Caco-2 (cell line): ENCODE results near the gene CHPF2. TPM values are rescaled to one million over a fixed set of nuclear protein-coding genes. Genes with fewer than 3 reads are reported as not detected.

Experiments used
- BruUV-seq: library from RNA; stranded (reverse); fragments of 400-500 nt; replicated peaks from 2 replicates; lab custom pipeline; 2021; lab: Mats Ljungman, UMichigan
- CTCF ChIA-PET: fragments of 300-600 bp; sonication (Branson Sonifier 250); formaldehyde crosslinking; loops from one replicate; lab custom pipeline; 2022; ENCODE audit warnings: antibody characterized with exemption; lab: Charles Lee
- POLR2A ChIA-PET: fragments of 300-600 bp; sonication (Branson Sonifier 250); formaldehyde crosslinking; loops from one replicate; lab custom pipeline; 2022; ENCODE audit warnings: antibody characterized with exemption; lab: Charles Lee
- DNase-seq, 2 experiments: peaks; one replicate each; pipeline versions ENCODE4 v3.0.0 to v3.0.0-alpha.2; 2020 to 2022
- H3K27me3 ChIP-seq: replicated peaks from 2 replicates; pipeline ENCODE4 v1.6.0; 2011; ENCODE audit warnings: low read length; ENCODE audit not compliant: control insufficient read depth, insufficient read depth
- H3K36me3 ChIP-seq: 2 replicates; pipeline ENCODE4 v1.5.1; 2011; ENCODE audit warnings: low read length; ENCODE audit not compliant: control insufficient read depth, insufficient read depth
- H3K4me1 ChIP-seq: fragments of 250-450 bp; sonication (Bioruptor Pico); 2 replicates; pipeline ENCODE4 v1.5.1; 2020; ENCODE audit warnings: mild to moderate bottlenecking
- H3K4me3 ChIP-seq: 2 replicates; pipeline ENCODE4 v1.5.1; 2011; ENCODE audit warnings: low read depth, mild to moderate bottlenecking, control low read depth, low read length
- H3K9me3 ChIP-seq: fragments of 250-450 bp; sonication (Bioruptor Pico); 2 replicates; pipeline ENCODE4 v1.5.1; 2020; ENCODE audit warnings: mild to moderate bottlenecking, moderate library complexity
- H3K27ac Mint-ChIP-seq: one replicate; pipeline ENCODE4 v1.8.0; 2022; ENCODE audit warnings: mixed read lengths; ENCODE audit not compliant: unreplicated experiment
- H3K27me3 Mint-ChIP-seq: one replicate; pipeline ENCODE4 v1.8.0; 2022; ENCODE audit warnings: mixed read lengths; ENCODE audit not compliant: insufficient read depth, unreplicated experiment
- H3K36me3 Mint-ChIP-seq: one replicate; pipeline ENCODE4 v1.8.0; 2022; ENCODE audit warnings: mild to moderate bottlenecking, mixed read lengths; ENCODE audit not compliant: insufficient read depth, unreplicated experiment
- H3K4me1 Mint-ChIP-seq: one replicate; pipeline ENCODE4 v1.8.0; 2022; ENCODE audit warnings: low read depth, mixed read lengths; ENCODE audit not compliant: unreplicated experiment
- H3K4me3 Mint-ChIP-seq: one replicate; pipeline ENCODE4 v1.8.0; 2022; ENCODE audit warnings: mild to moderate bottlenecking, moderate library complexity, mixed read lengths; ENCODE audit not compliant: unreplicated experiment
- H3K9me3 Mint-ChIP-seq: one replicate; pipeline ENCODE4 v1.8.0; 2022; ENCODE audit warnings: mixed read lengths; ENCODE audit not compliant: unreplicated experiment
- CTCF ChIP-seq, 2 experiments: fragments of 200-600 bp in 1 of 2; IDR thresholded peaks; 1 replicate in 1 of 2; 2 replicates in 1 of 2; pipeline versions ENCODE4 v1.5.1 to v1.8.0; 2011 to 2022; ENCODE audit warnings: antibody characterized with exemption in 1 of 2, control low read depth in 1 of 2, inconsistent platforms in 1 of 2, low read depth in 1 of 2, low read length in 1 of 2, mild to moderate bottlenecking in 1 of 2, moderate library complexity in 1 of 2; ENCODE audit not compliant: insufficient read depth in 1 of 2, severe bottlenecking in 1 of 2, unreplicated experiment in 1 of 2
- intact Hi-C: fragments of 100-400 bp; cut with micrococcal nuclease; formaldehyde crosslinking; loops from one replicate; pipeline ENCODE4 v1.10.0; 2022; ENCODE audit not compliant: unreplicated experiment
- total RNA-seq: library from RNA; stranded (reverse); gene quantifications from 2 replicates; pipeline ENCODE4 v1.2.3, GENCODE V29; 2022

The CHPF2 gene
- total RNA-seq, 1 experiment from 2014 or later, result 34.0 TPM

- TF ChIP-seq CTCF (IDR thresholded peaks at IDR 0.05; ENCODE audit: insufficient read depth in 1 of 2, low read depth in 1 of 2, low read length in 1 of 2, severe bottlenecking in 1 of 2, unreplicated experiment in 1 of 2), result no peak
- ChIA-PET CTCF (no interaction called here), POLR2A (no interaction called here)
- H3K27ac Mint-ChIP-seq, result no peak overlapping the region
- no peaks in the 10 kb centered on the region for H3K36me3 ChIP-seq
- no peak overlapping the region for H3K4me3 ChIP-seq
- no peaks in the 10 kb centered on the region; the same call in 1 of the 2 replicates for H3K27me3 ChIP-seq
- peaks cover 5% of the 10 kb centered on the region for H3K4me1 Mint-ChIP-seq
- H3K9me3 Mint-ChIP-seq, result no peaks in the 10 kb centered on the region
- intact Hi-C loops, result no loop called here
- peaks cover 7% of the 10 kb centered on the region for H3K36me3 Mint-ChIP-seq
- no peaks in the 10 kb centered on the region for H3K9me3 ChIP-seq
- H3K4me1 ChIP-seq, result no peaks in the 10 kb centered on the region
- no TSS peak for BruUV-seq
- DNase-seq, result no peak
- H3K27me3 Mint-ChIP-seq, result peaks cover 24% of the 10 kb centered on the region
- H3K4me3 Mint-ChIP-seq, result no peak overlapping the region
These were observed 26.6 kb upstream of the CHPF2 start for GRCh38 chr7:151205730-151206129.

GRCh38 chr7:151206914-151207313, 25.4 kb upstream of the CHPF2 start:
- peaks cover 17% of the 10 kb centered on the region for H3K27me3 Mint-ChIP-seq
- no peak overlapping the region for H3K4me3 Mint-ChIP-seq
- H3K4me3 ChIP-seq, result no peak overlapping the region
- no peak overlapping the region for H3K27ac Mint-ChIP-seq
- H3K4me1 ChIP-seq, result no peaks in the 10 kb centered on the region
- no peaks in the 10 kb centered on the region; the same call in 1 of the 2 replicates for H3K27me3 ChIP-seq
- no peak for TF ChIP-seq CTCF (IDR thresholded peaks at IDR 0.05; ENCODE audit: insufficient read depth in 1 of 2, low read depth in 1 of 2, low read length in 1 of 2, severe bottlenecking in 1 of 2, unreplicated experiment in 1 of 2)
- peaks cover 11% of the 10 kb centered on the region for H3K36me3 Mint-ChIP-seq
- CTCF ChIA-PET, result interaction anchor here (0.7 kb wide), 1 partner anchor 93 kb away, joined by 3 read pairs; no protein-coding TSS in a partner anchor
- intact Hi-C loops, result no loop called here
- no peak for DNase-seq
- H3K9me3 ChIP-seq, result no peaks in the 10 kb centered on the region
- no peaks in the 10 kb centered on the region for H3K36me3 ChIP-seq
- no TSS peak for BruUV-seq
- peaks cover 8% of the 10 kb centered on the region for H3K4me1 Mint-ChIP-seq
- POLR2A ChIA-PET, result no interaction called here
- H3K9me3 Mint-ChIP-seq, result no peaks in the 10 kb centered on the region

- POLR2A ChIA-PET, result no interaction called here
- TF ChIP-seq CTCF (IDR thresholded peaks at IDR 0.05; ENCODE audit: insufficient read depth in 1 of 2, low read depth in 1 of 2, low read length in 1 of 2, severe bottlenecking in 1 of 2, unreplicated experiment in 1 of 2), result no peak
- CTCF ChIA-PET, result interaction anchor here (0.7 kb wide), 1 partner anchor 31 kb away, joined by 4 read pairs; no protein-coding TSS in a partner anchor
- no TSS peak for BruUV-seq
- Mint-ChIP-seq H3K36me3 (peaks cover 15% of the 10 kb centered on the region), H3K27ac (no peak overlapping the region), H3K27me3 (peaks cover 17% of the 10 kb centered on the region), H3K4me1 (peaks cover 8% of the 10 kb centered on the region), H3K4me3 (no peak overlapping the region), H3K9me3 (no peaks in the 10 kb centered on the region)
- H3K4me3 ChIP-seq, result no peak overlapping the region
- DNase-seq, result no peak
- H3K9me3 ChIP-seq, result no peaks in the 10 kb centered on the region
- H3K4me1 ChIP-seq, result no peaks in the 10 kb centered on the region
- no peaks in the 10 kb centered on the region; the same call in 1 of the 2 replicates for H3K27me3 ChIP-seq
- intact Hi-C loops, result no loop called here
- no peaks in the 10 kb centered on the region for H3K36me3 ChIP-seq
These were observed 25.0 kb upstream of the CHPF2 start for GRCh38 chr7:151207315-151207714.
